Endothelial cell of umbilical vein (primary cell): ENCODE measurements around the gene SLAMF6. TPM values are rescaled to one million over a fixed set of nuclear protein-coding genes. Genes with fewer than 3 reads are reported as not detected.

Experiments
- BruUV-seq: library from RNA; stranded (reverse); fragments of 400-500 nt; replicated peaks from 2 replicates; lab custom pipeline; 2021; lab: Mats Ljungman, UMichigan
- CTCF ChIA-PET: fragments of 300-600, 350-600 bp; sonication (Branson Sonifier 250); formaldehyde crosslinking; loops from one replicate; lab custom pipeline; 2021; ENCODE audit warnings: antibody characterized with exemption, inconsistent platforms; lab: Charles Lee
- POLR2A ChIA-PET: fragments of 300-600, 350-600 bp; sonication (Branson Sonifier 250); formaldehyde crosslinking; loops from one replicate; lab custom pipeline; 2021; ENCODE audit warnings: antibody characterized with exemption, inconsistent platforms; lab: Charles Lee
- DNase-seq: peaks from one replicate; pipeline ENCODE4 v3.0.0-alpha.2; 2011; ENCODE audit warnings: low read depth, low spot score
- FAIRE-seq: peaks from 2 replicates; lab custom pipeline; 2011; peaks lifted over from hg19 to GRCh38; lab: Jason Lieb, UNC
- H2AFZ ChIP-seq: 2 replicates; pipeline ENCODE4 v1.6.0; 2012; ENCODE audit warnings: low read depth, low read length, control low read depth, inconsistent platforms
- H3K27ac ChIP-seq: 2 replicates; pipeline ENCODE4 v1.5.1; 2011; ENCODE audit warnings: low read depth, mild to moderate bottlenecking, control low read depth, low read length, moderate library complexity; ENCODE audit not compliant: insufficient read depth
- H3K27me3 ChIP-seq, 2 experiments: 2 replicates each; pipeline versions ENCODE4 v1.6.0 to v1.6.1; 2011; ENCODE audit warnings: low read length in 2 of 2, mixed read lengths in 1 of 2; ENCODE audit not compliant: control insufficient read depth in 2 of 2, insufficient read depth in 2 of 2
- H3K36me3 ChIP-seq, 2 experiments: 2 replicates in 1 of 2; 3 replicates in 1 of 2; pipeline ENCODE4 v1.5.1; 2011; ENCODE audit warnings: low read length in 2 of 2, mild to moderate bottlenecking in 1 of 2, moderate library complexity in 1 of 2; ENCODE audit not compliant: control insufficient read depth in 2 of 2, insufficient read depth in 2 of 2; ENCODE audit errors: extremely low read depth in 1 of 2
- H3K4me1 ChIP-seq: 3 replicates; pipeline ENCODE4 v1.5.1; 2011; ENCODE audit warnings: mild to moderate bottlenecking, low read length; ENCODE audit not compliant: control insufficient read depth, insufficient read depth; ENCODE audit errors: extremely low read depth
- H3K4me2 ChIP-seq: 2 replicates; pipeline ENCODE4 v1.6.1; 2011; ENCODE audit warnings: low read length, control low read depth, mixed read lengths; ENCODE audit not compliant: insufficient read depth
- H3K4me3 ChIP-seq, 3 experiments: fragments of 200-600 bp in 1 of 3; sonication (generic), shearing (Covaris generic) in 1 of 3; replicated peaks in 1 of 3; 2 replicates each; pipeline ENCODE4 v1.5.1; 2011 to 2016; ENCODE audit warnings: control low read depth in 3 of 3, low read length in 3 of 3, mild to moderate bottlenecking in 2 of 3, inconsistent platforms in 1 of 3, low read depth in 1 of 3, moderate library complexity in 1 of 3; ENCODE audit not compliant: insufficient read depth in 1 of 3
- H3K79me2 ChIP-seq: 2 replicates; pipeline ENCODE4 v1.6.0; 2012; ENCODE audit warnings: low read length, inconsistent platforms; ENCODE audit not compliant: control insufficient read depth, insufficient read depth
- H3K9ac ChIP-seq: replicated peaks from 2 replicates; pipeline ENCODE3; 2011; ENCODE audit warnings: low read length, control low read depth; ENCODE audit not compliant: insufficient read depth; ENCODE audit errors: extremely low read depth
- H3K9me1 ChIP-seq: replicated peaks from 3 replicates; pipeline ENCODE4 v1.6.0; 2011; ENCODE audit warnings: mild to moderate bottlenecking, low read length; ENCODE audit not compliant: control insufficient read depth, insufficient read depth; ENCODE audit errors: extremely low read depth
- H3K9me3 ChIP-seq: replicated peaks from 2 replicates; pipeline ENCODE4 v1.5.1; 2012; ENCODE audit warnings: low read length, inconsistent platforms; ENCODE audit not compliant: control insufficient read depth, insufficient read depth
- H4K20me1 ChIP-seq: replicated peaks from 2 replicates; pipeline ENCODE3; 2011; ENCODE audit warnings: mild to moderate bottlenecking, low read length; ENCODE audit not compliant: control insufficient read depth, insufficient read depth; ENCODE audit errors: extremely low read depth
- CTCF ChIP-seq, 2 donors: IDR thresholded peaks; 1 replicate in 1 of 2; 2 replicates in 1 of 2; pipeline ENCODE4 v1.5.1; 2011; ENCODE audit warnings: low read length in 2 of 2, mild to moderate bottlenecking in 2 of 2, moderate library complexity in 2 of 2, control low read depth in 1 of 2, inconsistent platforms in 1 of 2, low read depth in 1 of 2; ENCODE audit not compliant: insufficient read depth in 1 of 2; ENCODE audit errors: extremely low read depth in 1 of 2
- EZH2 ChIP-seq: IDR thresholded peaks from 2 replicates; pipeline ENCODE4 v1.6.1; 2012; ENCODE audit warnings: borderline replicate concordance, low read depth, mild to moderate bottlenecking, moderate library complexity, low read length, inconsistent platforms; ENCODE audit not compliant: severe bottlenecking
- FOS ChIP-seq: IDR thresholded peaks from 2 replicates; pipeline ENCODE4 v1.6.1; 2011; ENCODE audit warnings: mild to moderate bottlenecking, low read length, moderate library complexity, borderline replicate concordance; ENCODE audit not compliant: insufficient read depth
- GATA2 ChIP-seq: IDR thresholded peaks from 2 replicates; pipeline ENCODE4 v1.7.0; 2011; ENCODE audit warnings: low read depth, mild to moderate bottlenecking, moderate library complexity, mixed read lengths, low read length; ENCODE audit not compliant: insufficient read length, insufficient read depth
- JUN ChIP-seq: IDR thresholded peaks from 2 replicates; pipeline ENCODE4 v1.6.1; 2011; ENCODE audit warnings: borderline replicate concordance, low read depth; ENCODE audit not compliant: insufficient read length, insufficient read depth
- MAX ChIP-seq: IDR thresholded peaks from 2 replicates; pipeline ENCODE4 v1.6.1; 2011; ENCODE audit not compliant: insufficient read depth, insufficient read length
- MYC ChIP-seq: IDR thresholded peaks from one replicate; pipeline ENCODE4 v1.6.1; 2011; ENCODE audit warnings: mild to moderate bottlenecking, low read depth, low read length
- POLR2A ChIP-seq: IDR thresholded peaks from 2 replicates; pipeline ENCODE4 v1.6.1; 2012; ENCODE audit warnings: low read depth, mild to moderate bottlenecking, control low read depth, low read length
- POLR2AphosphoS5 ChIP-seq: IDR thresholded peaks from 2 replicates; pipeline ENCODE4 v1.6.1; 2012; ENCODE audit warnings: low read depth, mild to moderate bottlenecking, control low read depth, low read length, moderate library complexity; ENCODE audit not compliant: insufficient read depth
- dilution Hi-C: fragments of 300-500 bp; cut with MboI; formaldehyde crosslinking; loops from one replicate; pipeline ENCODE4 v1.15.0; 2019; ENCODE audit warnings: low sequenced_read_pairs; ENCODE audit not compliant: extremely low pct_ligation_motif_present
- intact Hi-C: fragments of 100-400 bp; cut with micrococcal nuclease; formaldehyde crosslinking; loops from one replicate; pipeline ENCODE4 v1.10.0; 2022
- polyA plus RNA-seq, 4 experiments: library from polyadenylated mRNA; depleted of rRNA in 3 of 4; stranded (reverse) in 3 of 4; unstranded in 1 of 4; fragments of >200 nt; gene quantifications; 2 replicates each; pipeline versions ENCODE4 v1.2.1 to v1.2.3, GENCODE V29; 2011 to 2012; ENCODE audit warnings: missing spikeins in 1 of 4
- total RNA-seq: library from RNA; stranded (reverse); gene quantifications from 2 replicates; pipeline ENCODE4 v1.2.3, GENCODE V29; 2021

Gene SLAMF6
- total and polyA plus RNA-seq, 2 donors (not counting 3 experiments of a cell fraction or from before 2014, with no cell fraction given): not detected

- H3K9me1 ChIP-seq: no peaks in the 10 kb centered on the region
- no peak overlapping the region for H2AFZ ChIP-seq
- H3K36me3 ChIP-seq: no peaks in the 10 kb centered on the region
- TF ChIP-seq CTCF (IDR thresholded peaks at IDR 0.05; ENCODE audit: extremely low read depth in 1 of 2, insufficient read depth in 1 of 2, low read depth in 1 of 2, low read length in 2 of 2) (no peak), POLR2AphosphoS5 (no peak), MYC (no peak), EZH2 (no peak), JUN (no peak), POLR2A (no peak), FOS (no peak), MAX (no peak), GATA2 (no peak)
- ChIA-PET CTCF (no interaction called here), POLR2A (no interaction called here)
- H3K79me2 ChIP-seq: no peaks in the 10 kb centered on the region
- H4K20me1 ChIP-seq: no peaks in the 10 kb centered on the region
- intact Hi-C loops: no loop called here
- H3K4me2 ChIP-seq: no peak overlapping the region
- dilution Hi-C loops: no loop called here
- H3K9ac ChIP-seq: no peak overlapping the region
- no peak for DNase-seq
- no peak overlapping the region for H3K4me3 ChIP-seq
- no TSS peak for BruUV-seq
- no peaks in the 10 kb centered on the region for H3K4me1 ChIP-seq
- FAIRE-seq: no peak
- no peaks in the 10 kb centered on the region for H3K9me3 ChIP-seq
- H3K27me3 ChIP-seq: no peaks in the 10 kb centered on the region
- H3K27ac ChIP-seq: no peak overlapping the region
These were observed 36.6 kb downstream of the SLAMF6 start for GRCh38 chr1:160486453-160486852.
